Measurements from ENCODE around the gene NFKBIE. TPM values are rescaled to one million over a fixed set of nuclear protein-coding genes. Genes with fewer than 3 reads are reported as not detected.
A peak's percentile ranks its signal among the peaks of the same experiment; 100 is the strongest.

The NFKBIE gene
- total RNA-seq, 1 donor from 2014 or later: 10.4 TPM

- ATAC-seq (no peak), DNase-seq (no peak)
- H3K27ac ChIP-seq: peak overlapping the region; percentile 87
- intact Hi-C loops (cut with DNase I): no loop called here
- H3K36me3 ChIP-seq: peaks cover 53% of the 10 kb centered on the region
- peaks cover 44% of the 10 kb centered on the region for H3K4me1 ChIP-seq
- no peaks in the 10 kb centered on the region for H3K27me3 ChIP-seq (ENCODE audit: low read depth)
- TF ChIP-seq CTCF (IDR thresholded peaks at IDR 0.05): no peak
- H3K9me3 ChIP-seq: no peaks in the 10 kb centered on the region
- peak overlapping the region; percentile 96 for H3K4me3 ChIP-seq
Measured at GRCh38 chr6:44257753-44258324, 7.5 kb downstream of the NFKBIE start.

GRCh38 chr6:44257025-44257752 lies 8.2 kb downstream of the NFKBIE start, which contains the start of gene SLC35B2:
SLC35B2 (minus strand) TSS chr6:44257528; CDS start chr6:44257410, 118 bp downstream.
- DNase-seq (peak; percentile 75), ATAC-seq (peak; percentile 88 to 91)
- H3K27ac ChIP-seq: peak within 1 kb of the TSS; percentile 87
- H3K9me3 ChIP-seq: no peaks in the 10 kb centered on the region
- peak within 1 kb of the TSS; percentile 96 for H3K4me3 ChIP-seq
- intact Hi-C loops (cut with DNase I): no loop called here
- peaks cover 41% of the 10 kb centered on the region for H3K4me1 ChIP-seq
- TF ChIP-seq CTCF (IDR thresholded peaks at IDR 0.05): peak; percentile 68
- H3K36me3 ChIP-seq: peaks cover 59% of the 10 kb centered on the region
- no peaks in the 10 kb centered on the region for H3K27me3 ChIP-seq (ENCODE audit: low read depth)

GRCh38 chr6:44256775-44257024 lies 8.7 kb downstream of the NFKBIE start:
- H3K4me3 ChIP-seq: peak overlapping the region; percentile 96
- intact Hi-C loops (cut with DNase I): no loop called here
- peaks cover 40% of the 10 kb centered on the region for H3K4me1 ChIP-seq
- ATAC-seq (no peak), DNase-seq (no peak)
- H3K27me3 ChIP-seq (ENCODE audit: low read depth): no peaks in the 10 kb centered on the region
- peaks cover 64% of the 10 kb centered on the region for H3K36me3 ChIP-seq
- peak overlapping the region; percentile 87 for H3K27ac ChIP-seq
- no peak for TF ChIP-seq CTCF (IDR thresholded peaks at IDR 0.05)
- no peaks in the 10 kb centered on the region for H3K9me3 ChIP-seq

- no peak for DNase-seq
- peaks cover 70% of the 10 kb centered on the region for H3K36me3 ChIP-seq
- intact Hi-C loops (cut with DNase I): no loop called here
Measured at GRCh38 chr6:44255871-44256774, 9.2 kb downstream of the NFKBIE start.

More at GRCh38 chr6:44255871-44256774, 9.2 kb downstream of the NFKBIE start:
- Histone ChIP-seq H3K27ac (peak overlapping the region; percentile 87), H3K4me3 (peak overlapping the region; percentile 96), H3K4me1 (peaks cover 38% of the 10 kb centered on the region), H3K9me3 (no peaks in the 10 kb centered on the region), H3K27me3 (ENCODE audit: low read depth) (no peaks in the 10 kb centered on the region)
- TF ChIP-seq CTCF (IDR thresholded peaks at IDR 0.05): no peak
- peak; percentile 1 to 19 for ATAC-seq

All from lower lobe of right lung (tissue), 2 donors.